Ishikawa (cell line): ENCODE measurements around the gene GSK3B.

ENCODE experiments used
- CEBPB ChIP-seq: IDR thresholded peaks from 2 replicates; pipeline ENCODE4 v1.6.1; 2012
- CREB1 ChIP-seq: IDR thresholded peaks from 2 replicates; pipeline ENCODE4 v1.6.1; 2012; ENCODE audit warnings: low read depth
- EGR1 ChIP-seq: IDR thresholded peaks from 2 replicates; pipeline ENCODE4 v1.6.1; 2012
- EP300 ChIP-seq: IDR thresholded peaks from 2 replicates; pipeline ENCODE4 v1.6.1; 2012; ENCODE audit warnings: borderline replicate concordance
- FOXM1 ChIP-seq: IDR thresholded peaks from 2 replicates; pipeline ENCODE4 v1.6.1; 2012; ENCODE audit warnings: low read depth, borderline replicate concordance
- NFIC ChIP-seq: IDR thresholded peaks from 2 replicates; pipeline ENCODE4 v1.6.1; 2012
- RAD21 ChIP-seq: IDR thresholded peaks from 2 replicates; pipeline ENCODE4 v1.6.1; 2012; ENCODE audit warnings: low read depth
- TAF1 ChIP-seq: IDR thresholded peaks from 2 replicates; pipeline ENCODE4 v1.6.1; 2012; ENCODE audit warnings: low read depth, mild to moderate bottlenecking
- TCF12 ChIP-seq: IDR thresholded peaks from 2 replicates; pipeline ENCODE4 v1.6.1; 2012; ENCODE audit warnings: low read depth
- TEAD4 ChIP-seq: IDR thresholded peaks from 2 replicates; pipeline ENCODE4 v1.6.1; 2012
- YY1 ChIP-seq: IDR thresholded peaks from 2 replicates; pipeline ENCODE4 v1.6.1; 2012; ENCODE audit warnings: low read depth
- ZBTB7A ChIP-seq: IDR thresholded peaks from 2 replicates; pipeline ENCODE4 v1.6.1; 2012; ENCODE audit warnings: low read depth
- TF ChIP-seq, protein P1 (sequence below): IDR thresholded peaks from 2 replicates; pipeline ENCODE4 v1.6.1; 2012; ENCODE audit warnings: low read depth, mild to moderate bottlenecking
- TF ChIP-seq, protein P2 (sequence below): IDR thresholded peaks from 2 replicates; pipeline ENCODE4 v1.6.1; 2012
- TF ChIP-seq, protein P3 (sequence below): IDR thresholded peaks from 2 replicates; pipeline ENCODE4 v1.6.1; 2012

GSK3B gene

DNA sequence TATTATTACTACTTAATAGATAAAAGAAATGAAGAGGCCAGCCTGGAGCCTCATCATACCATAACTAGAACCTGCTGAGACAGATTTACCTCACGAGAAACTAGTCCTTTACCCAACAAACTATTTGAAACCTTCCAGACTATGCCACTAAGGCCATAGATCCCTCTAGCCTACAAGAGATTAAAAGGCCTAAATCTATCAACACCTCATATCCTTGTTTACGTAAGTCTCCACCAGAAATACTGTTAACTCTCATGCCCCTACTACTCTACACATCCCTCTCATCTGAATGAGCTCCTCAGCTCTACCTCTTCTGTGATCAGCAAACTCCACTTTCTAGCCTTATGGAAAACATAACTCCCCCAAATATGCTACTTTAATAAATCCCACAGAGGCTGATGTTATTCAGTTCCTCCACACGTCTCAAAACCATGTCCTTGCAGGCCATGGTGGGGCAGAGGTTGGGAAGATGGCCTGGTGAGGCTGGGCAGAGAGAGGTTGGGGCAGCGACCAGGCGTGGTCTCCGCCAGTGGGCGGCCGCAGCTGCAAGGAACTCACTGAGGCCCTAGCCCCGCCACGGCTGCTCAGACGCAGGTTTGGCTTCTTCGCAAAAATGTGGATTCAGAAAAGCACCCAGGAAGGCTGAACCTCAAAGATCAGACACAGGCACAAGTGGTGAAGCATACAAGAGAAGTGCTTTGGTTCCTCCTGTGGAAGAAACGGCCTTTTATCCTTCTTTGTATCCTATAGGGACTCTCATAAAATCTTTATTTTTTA lies 65.8 kb downstream of the GSK3B start:
- TF ChIP-seq EP300 = no peak
- TF ChIP-seq, protein P1, sequence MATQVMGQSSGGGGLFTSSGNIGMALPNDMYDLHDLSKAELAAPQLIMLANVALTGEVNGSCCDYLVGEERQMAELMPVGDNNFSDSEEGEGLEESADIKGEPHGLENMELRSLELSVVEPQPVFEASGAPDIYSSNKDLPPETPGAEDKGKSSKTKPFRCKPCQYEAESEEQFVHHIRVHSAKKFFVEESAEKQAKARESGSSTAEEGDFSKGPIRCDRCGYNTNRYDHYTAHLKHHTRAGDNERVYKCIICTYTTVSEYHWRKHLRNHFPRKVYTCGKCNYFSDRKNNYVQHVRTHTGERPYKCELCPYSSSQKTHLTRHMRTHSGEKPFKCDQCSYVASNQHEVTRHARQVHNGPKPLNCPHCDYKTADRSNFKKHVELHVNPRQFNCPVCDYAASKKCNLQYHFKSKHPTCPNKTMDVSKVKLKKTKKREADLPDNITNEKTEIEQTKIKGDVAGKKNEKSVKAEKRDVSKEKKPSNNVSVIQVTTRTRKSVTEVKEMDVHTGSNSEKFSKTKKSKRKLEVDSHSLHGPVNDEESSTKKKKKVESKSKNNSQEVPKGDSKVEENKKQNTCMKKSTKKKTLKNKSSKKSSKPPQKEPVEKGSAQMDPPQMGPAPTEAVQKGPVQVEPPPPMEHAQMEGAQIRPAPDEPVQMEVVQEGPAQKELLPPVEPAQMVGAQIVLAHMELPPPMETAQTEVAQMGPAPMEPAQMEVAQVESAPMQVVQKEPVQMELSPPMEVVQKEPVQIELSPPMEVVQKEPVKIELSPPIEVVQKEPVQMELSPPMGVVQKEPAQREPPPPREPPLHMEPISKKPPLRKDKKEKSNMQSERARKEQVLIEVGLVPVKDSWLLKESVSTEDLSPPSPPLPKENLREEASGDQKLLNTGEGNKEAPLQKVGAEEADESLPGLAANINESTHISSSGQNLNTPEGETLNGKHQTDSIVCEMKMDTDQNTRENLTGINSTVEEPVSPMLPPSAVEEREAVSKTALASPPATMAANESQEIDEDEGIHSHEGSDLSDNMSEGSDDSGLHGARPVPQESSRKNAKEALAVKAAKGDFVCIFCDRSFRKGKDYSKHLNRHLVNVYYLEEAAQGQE = no peak
- TF ChIP-seq CEBPB = no peak
- TF ChIP-seq, protein P2, sequence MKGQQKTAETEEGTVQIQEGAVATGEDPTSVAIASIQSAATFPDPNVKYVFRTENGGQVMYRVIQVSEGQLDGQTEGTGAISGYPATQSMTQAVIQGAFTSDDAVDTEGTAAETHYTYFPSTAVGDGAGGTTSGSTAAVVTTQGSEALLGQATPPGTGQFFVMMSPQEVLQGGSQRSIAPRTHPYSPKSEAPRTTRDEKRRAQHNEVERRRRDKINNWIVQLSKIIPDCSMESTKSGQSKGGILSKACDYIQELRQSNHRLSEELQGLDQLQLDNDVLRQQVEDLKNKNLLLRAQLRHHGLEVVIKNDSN = no peak
- no peak for TF ChIP-seq RAD21
- TF ChIP-seq YY1 = no peak

DNA sequence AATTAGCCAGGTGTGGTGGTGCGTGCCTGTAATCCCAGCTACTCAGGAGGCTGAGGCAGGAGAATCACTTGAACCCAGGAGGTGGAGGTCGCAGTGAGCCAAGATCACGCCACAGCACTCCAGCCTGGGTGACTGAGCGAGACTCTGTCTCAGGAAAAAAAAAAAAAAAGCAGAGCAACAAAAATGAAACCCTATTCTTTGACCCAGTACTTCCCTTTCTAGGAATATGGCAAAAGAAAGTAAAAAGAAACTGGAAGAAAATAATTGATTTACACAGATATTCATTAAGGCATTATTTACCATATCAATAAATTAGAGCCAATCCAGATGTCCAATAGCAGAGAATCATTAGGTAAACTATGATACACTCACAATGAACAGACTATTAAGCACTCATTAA lies 67.0 kb downstream of the GSK3B start:
- no peak for TF ChIP-seq FOXM1
- no peak for TF ChIP-seq ZBTB7A
- no peak for TF ChIP-seq NFIC
- no peak for TF ChIP-seq TAF1
- no peak for TF ChIP-seq TEAD4
- TF ChIP-seq, protein P1 = no peak
- TF ChIP-seq YY1 = no peak
- no peak for TF ChIP-seq EP300
- TF ChIP-seq CREB1 = no peak
- no peak for TF ChIP-seq EGR1
- TF ChIP-seq, protein P3, sequence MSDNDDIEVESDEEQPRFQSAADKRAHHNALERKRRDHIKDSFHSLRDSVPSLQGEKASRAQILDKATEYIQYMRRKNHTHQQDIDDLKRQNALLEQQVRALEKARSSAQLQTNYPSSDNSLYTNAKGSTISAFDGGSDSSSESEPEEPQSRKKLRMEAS = no peak
- TF ChIP-seq RAD21 = no peak
- TF ChIP-seq, protein P2 = no peak
- TF ChIP-seq CEBPB = no peak

GRCh38 chr3:120025520-120025919 lies 68.7 kb downstream of the GSK3B start:
- TF ChIP-seq TEAD4 (no peak), CEBPB (no peak), EP300 (no peak), EGR1 (no peak), ZBTB7A (no peak), YY1 (no peak), NFIC (no peak), FOXM1 (no peak), TCF12 (no peak), TAF1 (no peak), CREB1 (no peak), RAD21 (no peak)
- TF ChIP-seq, protein P2 = no peak
- TF ChIP-seq, protein P3 = no peak
- TF ChIP-seq, protein P1 = no peak

DNA sequence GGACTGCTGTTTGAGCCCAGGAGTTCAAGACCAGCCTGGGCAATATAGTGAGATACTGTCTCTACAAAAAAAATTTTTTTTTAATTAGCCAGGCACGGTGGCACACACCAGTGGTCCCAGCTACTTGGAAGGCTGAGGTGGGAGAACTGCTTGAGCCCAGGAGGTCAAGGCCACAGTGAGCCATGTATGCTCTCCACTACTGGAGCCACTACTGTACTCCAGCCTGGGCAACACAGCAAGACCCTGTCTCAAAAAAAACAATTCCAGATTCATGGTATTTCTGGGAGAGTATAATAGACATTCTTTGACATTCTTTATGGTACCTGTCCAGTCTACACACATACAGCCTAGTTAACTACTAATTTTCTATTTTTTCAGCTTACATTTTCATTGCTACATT lies 70.1 kb downstream of the GSK3B start:
- TF ChIP-seq ZBTB7A = no peak
- TF ChIP-seq, protein P2 = no peak
- TF ChIP-seq RAD21 = no peak
